ENCODE results near the gene DENND4B. TPM values are rescaled to one million over a fixed set of nuclear protein-coding genes. Genes with fewer than 3 reads are reported as not detected.

The DENND4B gene
- total RNA-seq, 1 donor from 2014 or later, result 8.7 TPM

GRCh38 chr1:153880024-153880423 lies 66.5 kb downstream of the DENND4B start:
- DNase-seq (ENCODE audit: low read depth), result no peak

More at GRCh38 chr1:153880024-153880423, 66.5 kb downstream of the DENND4B start:
- no peak for FAIRE-seq
- Histone ChIP-seq H3K36me3 (ENCODE audit: control insufficient read depth, insufficient read depth, low read length) (no peaks in the 10 kb centered on the region), H3K4me3 (ENCODE audit: low read depth, low read length) (no peak overlapping the region), H3K27me3 (ENCODE audit: control insufficient read depth, insufficient read depth, low read length) (no peaks in the 10 kb centered on the region)
- no peak for TF ChIP-seq CTCF (IDR thresholded peaks at IDR 0.05; ENCODE audit: insufficient read depth, low read length, severe bottlenecking)

Other genes starting within 250 kb of the DENND4B start
- gene INTS3, start 218.7 kb downstream of the DENND4B start, total RNA-seq, result 12.6 and 12.7 TPM in 2 replicates
- gene SLC27A3, start 171.3 kb downstream of the DENND4B start, total RNA-seq, result 4.1 and 7.4 TPM in 2 replicates
- 1.8 and 3.7 TPM in 2 replicates for gene GATAD2B, start 23.7 kb downstream of the DENND4B start, total RNA-seq
- 2.6 and 4.7 TPM in 2 replicates for gene CRTC2, start 11.9 kb upstream of the DENND4B start, total RNA-seq
- 71.2 and 108 TPM in 2 replicates for gene SLC39A1, start 16.8 kb upstream of the DENND4B start, total RNA-seq
- gene CREB3L4, start 21.2 kb upstream of the DENND4B start, total RNA-seq, result 4.6 and 7.1 TPM in 2 replicates
- 181 and 183 TPM in 2 replicates for gene JTB, start 31.0 kb upstream of the DENND4B start, total RNA-seq
- 24.2 and 40.8 TPM in 2 replicates for gene RAB13, start 39.6 kb upstream of the DENND4B start, total RNA-seq
- 1,160 and 1,698 TPM in 2 replicates for gene RPS27, start 44.0 kb upstream of the DENND4B start, total RNA-seq
- gene NUP210L, start 208.4 kb upstream of the DENND4B start, total RNA-seq, result under 0.01 and 0.13 TPM in 2 replicates
- 279 and 321 TPM in 2 replicates for gene TPM3, start 245.4 kb upstream of the DENND4B start, total RNA-seq